Ecto neural progenitor cell (in vitro differentiated cells): Measurements from ENCODE around the gene UIMC1.
"Not testable (repeated sequence)": the region's sequence is repeated elsewhere in the genome, so short reads cannot be mapped to it uniquely, and the experiment has no call there.

Experiments used
- DNase-seq: peaks from one replicate; pipeline ENCODE4 v3.0.0-alpha.2; 2018; ENCODE audit warnings: low spot score

Gene UIMC1

GRCh38 chr5:177006265-177006972 lies at the start of gene UIMC1:
TSS of gene UIMC1 (minus strand) at chr5:177006779. CDS start at chr5:176982615, 24,164 bp downstream.
- peak; percentile 98 for DNase-seq

GRCh38 chr5:177049285-177049684 lies 42.7 kb upstream of the UIMC1 start:
- DNase-seq, result no peak

GRCh38 chr5:177048531-177048930 lies 42.0 kb upstream of the UIMC1 start:
- not testable (repeated sequence) for DNase-seq

GRCh38 chr5:177045631-177046030 lies 39.1 kb upstream of the UIMC1 start:
- no peak for DNase-seq

GRCh38 chr5:177044641-177045040 lies 38.1 kb upstream of the UIMC1 start:
- DNase-seq, result no peak

- no peak for DNase-seq
Observed at GRCh38 chr5:177043958-177044357, 37.4 kb upstream of the UIMC1 start.

GRCh38 chr5:177043114-177043513 lies 36.5 kb upstream of the UIMC1 start:
- no peak for DNase-seq

GRCh38 chr5:177041936-177042335 lies 35.4 kb upstream of the UIMC1 start:
- no peak for DNase-seq

- no peak for DNase-seq
Observed at GRCh38 chr5:177040814-177041420, 34.3 kb upstream of the UIMC1 start.

GRCh38 chr5:177036921-177037320 lies 30.3 kb upstream of the UIMC1 start:
- no peak for DNase-seq

GRCh38 chr5:177036443-177036842 lies 29.9 kb upstream of the UIMC1 start:
- DNase-seq, result no peak

- DNase-seq, result no peak
Observed at GRCh38 chr5:177035976-177036375, 29.4 kb upstream of the UIMC1 start.

GRCh38 chr5:177029498-177029897 lies 22.9 kb upstream of the UIMC1 start:
- no peak for DNase-seq

GRCh38 chr5:177027665-177028064 lies 21.1 kb upstream of the UIMC1 start:
- DNase-seq, result no peak

- no peak for DNase-seq
Observed at GRCh38 chr5:177025101-177025601, 18.6 kb upstream of the UIMC1 start.

GRCh38 chr5:177024559-177024958 lies 18.0 kb upstream of the UIMC1 start:
- no peak for DNase-seq

GRCh38 chr5:177023303-177023664 lies 16.7 kb upstream of the UIMC1 start:
- DNase-seq, result peak; percentile 48

- peak; percentile 93 for DNase-seq
Observed at GRCh38 chr5:177022386-177023302, 16.1 kb upstream of the UIMC1 start, which contains the start of gene ZNF346. TSS of gene ZNF346 (plus strand) at chr5:177022696. CDS start at chr5:177022739, 43 bp downstream.

- no peak for DNase-seq
Observed at GRCh38 chr5:177020033-177020432, 13.5 kb upstream of the UIMC1 start.

GRCh38 chr5:177018341-177018740 lies 11.8 kb upstream of the UIMC1 start:
- no peak for DNase-seq

GRCh38 chr5:177015156-177015555 lies 8.6 kb upstream of the UIMC1 start:
- DNase-seq, result no peak

GRCh38 chr5:177010153-177010552 lies 3.6 kb upstream of the UIMC1 start:
- no peak for DNase-seq
